Thyroid gland (tissue), 4 donors: ENCODE results near the gene TNFSF12.

Source experiments
- CTCF ChIP-seq, 6 experiments: fragments of 200-600 bp in 3 of 6; fragments of 450-650 bp in 3 of 6; sonication (generic) in 3 of 6; IDR thresholded peaks; one replicate each; pipeline ENCODE4 v1.5.1; 2016 to 2019; ENCODE audit warnings: antibody characterized with exemption in 6 of 6, mild to moderate bottlenecking in 2 of 6, inconsistent platforms in 1 of 6, moderate library complexity in 1 of 6
- POLR2A ChIP-seq, 2 donors: fragments of 450-650 bp; IDR thresholded peaks; one replicate each; pipeline ENCODE4 v1.6.1; 2017; ENCODE audit warnings: antibody characterized with exemption in 2 of 2, mild to moderate bottlenecking in 2 of 2, moderate library complexity in 1 of 2

DNA sequence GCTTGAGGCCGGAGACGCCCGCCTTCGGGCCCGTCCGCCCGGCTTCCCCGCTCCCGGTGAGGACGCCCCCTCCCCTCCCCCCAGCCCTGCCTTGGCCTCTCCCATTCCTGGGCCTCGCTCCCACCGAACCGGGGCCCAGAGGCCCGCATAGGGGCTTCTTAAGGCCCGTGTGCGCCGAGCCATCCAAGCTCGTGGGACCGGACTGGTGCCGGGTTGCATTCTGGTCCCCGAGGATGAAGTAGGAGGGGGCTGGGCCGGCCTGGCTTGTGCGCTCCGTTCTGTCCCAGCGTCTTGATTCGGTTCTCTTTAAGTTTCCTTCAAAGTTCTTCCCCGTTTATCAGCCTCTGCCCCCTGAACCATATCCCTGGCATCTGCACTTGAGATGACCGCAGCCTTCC lies 13.3 kb downstream of the TNFSF12 start:
- TF ChIP-seq CTCF (IDR thresholded peaks at IDR 0.05) (no peak), POLR2A (IDR thresholded peaks at IDR 0.05) (no peak)
